OCI-LY7 (cell line): Measurements from ENCODE around the gene MMAA. TPM values are rescaled to one million over a fixed set of nuclear protein-coding genes. Genes with fewer than 3 reads are reported as not detected.
A peak's percentile ranks its signal among the peaks of the same experiment; 100 is the strongest.
"Not testable (repeated sequence)": the region's sequence is repeated elsewhere in the genome, so short reads cannot be mapped to it uniquely, and the experiment has no call there.

Experiments used
- BruUV-seq: library from RNA; stranded (reverse); fragments of 400-500 nt; replicated peaks from 2 replicates; lab custom pipeline; 2021; lab: Mats Ljungman, UMichigan
- CTCF ChIA-PET: fragments of 300-600 bp; sonication (Branson Sonifier 250); formaldehyde crosslinking; loops from one replicate; lab custom pipeline; 2022; ENCODE audit warnings: antibody characterized with exemption; ENCODE audit not compliant: unreplicated experiment; lab: Charles Lee
- POLR2A ChIA-PET: fragments of 300-600 bp; sonication (Branson Sonifier 250); formaldehyde crosslinking; loops from one replicate; lab custom pipeline; 2022; ENCODE audit warnings: antibody characterized with exemption; lab: Charles Lee
- DNase-seq: peaks from one replicate; pipeline ENCODE4 v3.0.0-alpha.2; 2015; ENCODE audit warnings: low spot score
- H2AFZ ChIP-seq: fragments of 200-600 bp; sonication (generic), shearing (Covaris generic); 2 replicates; pipeline ENCODE4 v1.6.1; 2014; ENCODE audit warnings: mild to moderate bottlenecking, antibody characterized with exemption, low read length, moderate library complexity
- H3K27ac ChIP-seq: fragments of 200-600 bp; sonication (generic); 2 replicates; pipeline ENCODE4 v1.5.1; 2014; ENCODE audit warnings: mixed run types, low read depth, mild to moderate bottlenecking, moderate library complexity, low read length, inconsistent platforms; ENCODE audit not compliant: poor library complexity, severe bottlenecking
- H3K36me3 ChIP-seq: fragments of 200-600 bp; sonication (generic); 2 replicates; pipeline ENCODE4 v1.6.1; 2014; ENCODE audit warnings: mild to moderate bottlenecking, antibody characterized with exemption, low read length, moderate library complexity, mixed read lengths; ENCODE audit not compliant: insufficient read depth
- H3K4me1 ChIP-seq: fragments of 200-600 bp; sonication (generic); 2 replicates; pipeline ENCODE4 v1.5.1; 2014; ENCODE audit warnings: mild to moderate bottlenecking, low read length; ENCODE audit not compliant: insufficient read depth, poor library complexity, severe bottlenecking
- H3K4me2 ChIP-seq: fragments of 200-600 bp; sonication (generic); 2 replicates; pipeline ENCODE4 v1.6.1; 2014; ENCODE audit warnings: mild to moderate bottlenecking, low read length
- H3K4me3 ChIP-seq: fragments of 200-600 bp; sonication (generic); 2 replicates; pipeline ENCODE4 v1.5.1; 2014; ENCODE audit warnings: mild to moderate bottlenecking, low read depth, low read length; ENCODE audit not compliant: poor library complexity, severe bottlenecking
- H3K79me2 ChIP-seq: fragments of 200-600 bp; sonication (generic); 2 replicates; pipeline ENCODE4 v1.6.1; 2016; ENCODE audit warnings: low read depth, mild to moderate bottlenecking, low read length, moderate library complexity, mixed read lengths; ENCODE audit not compliant: insufficient read depth
- H3K9me2 ChIP-seq: fragments of 200-600 bp; sonication (generic); 2 replicates; pipeline ENCODE4 v1.6.1; 2016; ENCODE audit warnings: mild to moderate bottlenecking, low read length, mixed read lengths; ENCODE audit not compliant: insufficient read depth
- H3K9me3 ChIP-seq: fragments of 200-600 bp; sonication (generic); 2 replicates; pipeline ENCODE4 v1.6.1; 2014; ENCODE audit warnings: mild to moderate bottlenecking, mixed run types, low read length, mixed read lengths
- H4K20me1 ChIP-seq: fragments of 200-600 bp; sonication (generic); 2 replicates; pipeline ENCODE4 v1.6.1; 2014; ENCODE audit warnings: mild to moderate bottlenecking, antibody characterized with exemption, low read length, moderate library complexity, mixed read lengths; ENCODE audit not compliant: insufficient read depth
- EZH2phosphoT487 ChIP-seq: fragments of 200-600 bp; sonication (generic); IDR thresholded peaks from 2 replicates; pipeline ENCODE4 v1.6.1; 2018; ENCODE audit warnings: low read depth, borderline replicate concordance, mild to moderate bottlenecking, mixed run types, antibody characterized with exemption, low read length, moderate library complexity, mixed read lengths
- intact Hi-C: fragments of 100-400 bp; cut with micrococcal nuclease; formaldehyde crosslinking; loops from one replicate; pipeline ENCODE4 v1.10.0; 2022; ENCODE audit not compliant: unreplicated experiment
- total RNA-seq, 2 experiments: library from RNA; depleted of rRNA in 1 of 2; stranded (reverse); fragments of >200 nt in 1 of 2; shearing (Covaris generic) in 1 of 2; gene quantifications; 2 replicates each; pipeline ENCODE4 v1.2.3, GENCODE V29; 2014 to 2022
- TF ChIP-seq, protein P1 (sequence below): fragments of 200-600 bp; sonication (generic); conservative IDR thresholded peaks from 2 replicates; pipeline ENCODE4 v1.5.1; 2014; ENCODE audit warnings: mild to moderate bottlenecking, antibody characterized with exemption, low read length, moderate library complexity, mixed read lengths

Gene MMAA
- total RNA-seq, 2 experiments from 2014 or later = 2.5 to 5.4 TPM

DNA sequence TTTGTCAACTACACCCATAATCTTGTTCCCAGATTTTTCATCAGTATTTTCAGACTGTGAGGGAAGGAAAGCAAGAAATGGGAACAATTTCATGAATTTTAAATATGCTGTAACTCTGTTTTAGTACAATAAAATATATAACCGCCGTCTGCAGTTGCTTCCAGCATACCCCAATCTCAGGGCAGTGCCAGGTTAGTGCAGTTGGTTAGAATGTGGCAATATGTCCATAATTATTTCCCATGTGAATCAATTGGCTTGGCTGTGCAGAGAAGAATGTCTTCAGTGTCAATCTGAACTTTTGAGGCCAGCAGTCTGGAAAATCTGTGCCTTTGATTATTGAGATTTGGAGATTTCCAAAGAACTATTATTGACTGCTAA lies 5.0 kb upstream of the MMAA start:
- Histone ChIP-seq H2AFZ (no peak overlapping the region), H3K4me2 (no peak overlapping the region), H3K4me1 (peaks cover 19% of the 10 kb centered on the region), H3K4me3 (no peak overlapping the region), H3K36me3 (no peaks in the 10 kb centered on the region), H3K9me2 (no peaks in the 10 kb centered on the region), H3K9me3 (no peaks in the 10 kb centered on the region), H4K20me1 (no peaks in the 10 kb centered on the region), H3K79me2 (peaks cover 12% of the 10 kb centered on the region; the same call in 1 of the 2 replicates), H3K27ac (no peak overlapping the region)
- BruUV-seq = no TSS peak
- CTCF ChIA-PET = interaction anchor here (1.6 kb wide), 1 partner anchor 397 kb away, joined by 4 read pairs; no protein-coding TSS in a partner anchor
- POLR2A ChIA-PET = no interaction called here
- DNase-seq = no peak
- intact Hi-C loops = loop anchor here (10.0 kb wide), 1 partner anchor 1439 kb away; no protein-coding TSS in a partner anchor
- TF ChIP-seq EZH2phosphoT487 = no peak

DNA sequence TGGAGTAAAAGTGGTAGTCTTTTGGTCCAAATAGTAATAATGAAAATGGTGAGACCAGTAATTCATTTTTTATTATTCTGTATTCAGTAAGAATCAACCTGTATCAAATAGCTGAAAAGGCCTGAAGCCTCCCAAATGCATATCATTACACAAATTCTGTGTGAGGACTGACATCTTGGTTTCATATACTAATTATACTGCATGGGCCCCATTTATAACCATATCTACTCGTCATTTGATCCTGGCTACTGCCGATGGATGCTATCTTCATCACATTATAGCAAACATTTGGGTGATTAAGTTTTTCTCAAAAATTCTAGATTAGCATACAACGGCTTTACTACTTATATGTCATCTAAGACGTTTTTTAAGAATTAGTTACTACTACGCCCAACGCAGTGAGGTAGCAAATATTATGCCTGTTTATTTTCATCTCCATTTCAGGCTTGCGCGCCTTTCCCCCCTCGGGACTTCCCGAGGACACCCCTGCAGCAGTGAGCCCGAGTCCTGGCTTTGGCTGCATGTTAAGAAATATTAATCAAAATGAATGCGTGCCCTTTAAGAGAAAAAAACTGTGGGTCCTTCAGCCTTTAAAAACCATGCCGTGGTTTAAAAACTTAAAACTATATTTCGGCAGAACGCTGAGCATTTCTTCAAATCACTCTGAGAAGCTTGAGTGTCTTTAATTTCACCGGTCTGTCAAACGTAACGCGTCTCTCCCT lies 814 bp upstream of the MMAA start:
- intact Hi-C loops = loop anchor here (2.0 to 10.0 kb wide), 7 partner anchors 118 to 1444 kb away; partner anchors contain the start of genes ABCE1, ANAPC10 and SMAD1
- H3K79me2 ChIP-seq = peaks cover 12% of the 10 kb centered on the region; the same call in 1 of the 2 replicates
- H3K4me2 ChIP-seq = peak overlapping the region; percentile 85
- peaks cover 24% of the 10 kb centered on the region for H3K4me1 ChIP-seq
- no peaks in the 10 kb centered on the region for H4K20me1 ChIP-seq
- TF ChIP-seq, protein P1, sequence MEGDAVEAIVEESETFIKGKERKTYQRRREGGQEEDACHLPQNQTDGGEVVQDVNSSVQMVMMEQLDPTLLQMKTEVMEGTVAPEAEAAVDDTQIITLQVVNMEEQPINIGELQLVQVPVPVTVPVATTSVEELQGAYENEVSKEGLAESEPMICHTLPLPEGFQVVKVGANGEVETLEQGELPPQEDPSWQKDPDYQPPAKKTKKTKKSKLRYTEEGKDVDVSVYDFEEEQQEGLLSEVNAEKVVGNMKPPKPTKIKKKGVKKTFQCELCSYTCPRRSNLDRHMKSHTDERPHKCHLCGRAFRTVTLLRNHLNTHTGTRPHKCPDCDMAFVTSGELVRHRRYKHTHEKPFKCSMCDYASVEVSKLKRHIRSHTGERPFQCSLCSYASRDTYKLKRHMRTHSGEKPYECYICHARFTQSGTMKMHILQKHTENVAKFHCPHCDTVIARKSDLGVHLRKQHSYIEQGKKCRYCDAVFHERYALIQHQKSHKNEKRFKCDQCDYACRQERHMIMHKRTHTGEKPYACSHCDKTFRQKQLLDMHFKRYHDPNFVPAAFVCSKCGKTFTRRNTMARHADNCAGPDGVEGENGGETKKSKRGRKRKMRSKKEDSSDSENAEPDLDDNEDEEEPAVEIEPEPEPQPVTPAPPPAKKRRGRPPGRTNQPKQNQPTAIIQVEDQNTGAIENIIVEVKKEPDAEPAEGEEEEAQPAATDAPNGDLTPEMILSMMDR = no peak
- no peak for TF ChIP-seq EZH2phosphoT487
- H3K9me2 ChIP-seq = no peaks in the 10 kb centered on the region
- BruUV-seq = TSS peak; percentile 94
- ChIA-PET CTCF (no interaction called here), POLR2A (interaction anchor here (0.5 to 2.9 kb wide), 9 partner anchors 12 to 464 kb away, joined by 3 to 10 read pairs (median 3); no protein-coding TSS in a partner anchor)
- H2AFZ ChIP-seq = peak overlapping the region; percentile 72
- H3K27ac ChIP-seq = peak overlapping the region; percentile 92
- DNase-seq = peak; percentile 40
- peak overlapping the region; percentile 97 for H3K4me3 ChIP-seq
- peaks cover 12% of the 10 kb centered on the region; the same call in 1 of the 2 replicates for H3K9me3 ChIP-seq
- H3K36me3 ChIP-seq = peaks cover 14% of the 10 kb centered on the region

DNA sequence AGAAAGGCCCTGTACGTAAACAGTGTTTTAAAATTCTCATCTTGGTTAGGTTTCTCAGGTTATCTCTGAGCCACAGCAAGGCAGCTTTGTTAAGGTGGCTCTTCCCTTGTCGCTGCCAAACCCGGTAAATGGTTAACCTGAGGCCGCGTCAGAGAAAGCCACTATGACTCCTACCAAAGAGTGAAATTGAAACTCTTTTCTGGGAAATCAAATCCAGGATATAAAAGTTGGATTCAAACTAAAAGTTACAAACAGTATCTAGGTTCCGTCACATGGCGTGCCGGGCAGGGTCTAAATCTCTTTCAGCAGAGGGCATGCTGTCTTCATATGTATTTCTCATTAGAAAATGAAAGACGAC lies 433 bp downstream of the MMAA start:
- DNase-seq = no peak
- peak overlapping the region; percentile 97 for H3K4me3 ChIP-seq
- peak overlapping the region; percentile 92 for H3K27ac ChIP-seq
- peaks cover 24% of the 10 kb centered on the region for H3K4me1 ChIP-seq
- POLR2A ChIA-PET = interaction anchor here (0.6 to 2.9 kb wide), 8 partner anchors 38 to 352 kb away, joined by 3 to 10 read pairs (median 6); no protein-coding TSS in a partner anchor
- H3K79me2 ChIP-seq = peaks cover 12% of the 10 kb centered on the region; the same call in 1 of the 2 replicates
- peaks cover 12% of the 10 kb centered on the region; the same call in 1 of the 2 replicates for H3K9me3 ChIP-seq
- H2AFZ ChIP-seq = peak overlapping the region; percentile 82
- BruUV-seq = TSS peak; percentile 84
- CTCF ChIA-PET = no interaction called here
- H3K4me2 ChIP-seq = peak overlapping the region; percentile 85
- intact Hi-C loops = loop anchor here (1.0 to 10.0 kb wide), 9 partner anchors 119 to 1445 kb away; partner anchors contain the start of genes ABCE1, ANAPC10, OTUD4 and SMAD1
- no peaks in the 10 kb centered on the region for H3K9me2 ChIP-seq
- H4K20me1 ChIP-seq = no peaks in the 10 kb centered on the region
- peaks cover 14% of the 10 kb centered on the region for H3K36me3 ChIP-seq
- TF ChIP-seq, protein P1 = no peak; the same call in 1 of the 2 replicates
- no peak for TF ChIP-seq EZH2phosphoT487

DNA sequence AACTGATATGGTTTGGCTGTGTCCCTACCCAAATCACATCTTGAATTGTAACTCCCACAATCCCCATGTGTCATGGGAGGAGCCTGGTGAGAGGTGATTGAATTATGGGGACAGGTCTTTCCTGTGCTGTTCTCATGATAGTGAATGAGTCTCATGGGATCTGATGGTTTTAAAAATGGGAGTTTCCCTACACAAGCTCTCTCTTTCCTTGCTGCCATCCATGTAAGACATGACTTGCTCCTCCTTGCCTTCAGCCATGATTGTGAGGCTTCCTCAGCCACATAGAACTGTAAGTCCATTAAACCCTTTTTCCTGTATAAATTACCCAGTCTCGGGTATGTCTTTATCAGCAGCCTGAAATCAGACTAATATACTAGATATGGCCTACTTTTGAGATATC lies 2.9 kb downstream of the MMAA start:
- CTCF ChIA-PET, H3K9me2 ChIP-seq, DNase-seq, H3K4me3 ChIP-seq, H4K20me1 ChIP-seq, H3K4me2 ChIP-seq, intact Hi-C loops, BruUV-seq, H3K27ac ChIP-seq, H2AFZ ChIP-seq: not testable (repeated sequence)
- POLR2A ChIA-PET = interaction anchor here (0.6 to 1.1 kb wide), 4 partner anchors 34 to 401 kb away, joined by 3 to 4 read pairs (median 3); no protein-coding TSS in a partner anchor
- Histone ChIP-seq H3K9me3 (peaks cover 12% of the 10 kb centered on the region; the same call in 1 of the 2 replicates), H3K4me1 (peaks cover 32% of the 10 kb centered on the region), H3K36me3 (peaks cover 14% of the 10 kb centered on the region), H3K79me2 (peaks cover 12% of the 10 kb centered on the region; the same call in 1 of the 2 replicates)
